OCI-LY3 (cell line): ENCODE measurements around the gene HCFC1R1.

Experiments
- H2AFZ ChIP-seq: fragments of 200-600, 300-600 bp; shearing (Covaris generic); 2 replicates; pipeline ENCODE4 v1.6.0; 2014; ENCODE audit warnings: antibody characterized with exemption, low read depth, low read length
- H3K27ac ChIP-seq: fragments of 200-600, 300-600 bp; sonication (generic); 2 replicates; pipeline ENCODE4 v1.5.1; 2014; ENCODE audit warnings: mild to moderate bottlenecking, low read length, moderate library complexity, mixed read lengths
- H3K27me3 ChIP-seq: fragments of 200-600, 300-600 bp; sonication (generic); 2 replicates; pipeline ENCODE4 v1.6.1; 2014; ENCODE audit warnings: low read depth, low read length, mixed read lengths
- H3K36me3 ChIP-seq: fragments of 200-600, 300-600 bp; sonication (generic); replicated peaks from 2 replicates; pipeline ENCODE3; 2014; ENCODE audit warnings: low read depth, low read length, mixed read lengths
- H3K4me1 ChIP-seq: fragments of 300-600, 200-600 bp; sonication (generic); 2 replicates; pipeline ENCODE4 v1.6.1; 2014; ENCODE audit warnings: low read length, mixed read lengths
- H3K4me2 ChIP-seq: fragments of 200-600, 300-600 bp; sonication (generic); 2 replicates; pipeline ENCODE4 v1.6.1; 2014; ENCODE audit warnings: low read length, mixed read lengths
- H3K4me3 ChIP-seq: fragments of 300-600, 200-600 bp; sonication (generic); 2 replicates; pipeline ENCODE4 v1.5.1; 2014; ENCODE audit warnings: antibody characterized with exemption, mild to moderate bottlenecking, low read length, moderate library complexity
- H3K79me2 ChIP-seq: fragments of 300-600, 200-600 bp; shearing (Covaris generic); 2 replicates; pipeline ENCODE4 v1.6.1; 2014; ENCODE audit warnings: mild to moderate bottlenecking, low read length, mixed read lengths
- H3K9ac ChIP-seq: fragments of 300-600, 200-600 bp; shearing (Covaris generic); 2 replicates; pipeline ENCODE4 v1.6.0; 2014; ENCODE audit warnings: mild to moderate bottlenecking, low read length, moderate library complexity
- H3K9me3 ChIP-seq: fragments of 200-600, 300-600 bp; shearing (Covaris generic); 2 replicates; pipeline ENCODE4 v1.6.1; 2014; ENCODE audit warnings: low read length, mixed read lengths; ENCODE audit not compliant: insufficient read depth
- H4K20me1 ChIP-seq: fragments of 200-600, 300-600 bp; sonication (generic); 2 replicates; pipeline ENCODE4 v1.6.1; 2016; ENCODE audit warnings: low read length, mixed read lengths; ENCODE audit not compliant: insufficient read depth
- CTCF ChIP-seq: fragments of 200-600, 300-600 bp; sonication (generic); IDR thresholded peaks from 2 replicates; pipeline ENCODE4 v1.5.1; 2014; ENCODE audit warnings: antibody characterized with exemption, low read length, low read depth
- EZH2phosphoT487 ChIP-seq: fragments of 200-600 bp; shearing (Covaris generic); IDR thresholded peaks from 2 replicates; pipeline ENCODE4 v1.6.1; 2018; ENCODE audit warnings: antibody characterized with exemption, mixed run types, low read depth

The HCFC1R1 gene

GRCh38 chr16:2981899-2982250, 41.9 kb downstream of the HCFC1R1 start:
- no peak overlapping the region for H3K4me3 ChIP-seq
- TF ChIP-seq CTCF (no peak), EZH2phosphoT487 (no peak)
- H3K4me2 ChIP-seq, result no peak overlapping the region
- peaks cover 7% of the 10 kb centered on the region for H3K4me1 ChIP-seq
- no peaks in the 10 kb centered on the region for H3K27me3 ChIP-seq
- no peaks in the 10 kb centered on the region for H3K9me3 ChIP-seq
- no peaks in the 10 kb centered on the region for H4K20me1 ChIP-seq
- peaks cover 29% of the 10 kb centered on the region for H3K79me2 ChIP-seq
- H2AFZ ChIP-seq, result no peak overlapping the region
- H3K27ac ChIP-seq, result no peak overlapping the region
- H3K36me3 ChIP-seq, result peaks cover 10% of the 10 kb centered on the region
- H3K9ac ChIP-seq, result no peak overlapping the region

- no peak overlapping the region for H3K27ac ChIP-seq
These were observed 42.4 kb downstream of the HCFC1R1 start for GRCh38 chr16:2981177-2981898.

DNA sequence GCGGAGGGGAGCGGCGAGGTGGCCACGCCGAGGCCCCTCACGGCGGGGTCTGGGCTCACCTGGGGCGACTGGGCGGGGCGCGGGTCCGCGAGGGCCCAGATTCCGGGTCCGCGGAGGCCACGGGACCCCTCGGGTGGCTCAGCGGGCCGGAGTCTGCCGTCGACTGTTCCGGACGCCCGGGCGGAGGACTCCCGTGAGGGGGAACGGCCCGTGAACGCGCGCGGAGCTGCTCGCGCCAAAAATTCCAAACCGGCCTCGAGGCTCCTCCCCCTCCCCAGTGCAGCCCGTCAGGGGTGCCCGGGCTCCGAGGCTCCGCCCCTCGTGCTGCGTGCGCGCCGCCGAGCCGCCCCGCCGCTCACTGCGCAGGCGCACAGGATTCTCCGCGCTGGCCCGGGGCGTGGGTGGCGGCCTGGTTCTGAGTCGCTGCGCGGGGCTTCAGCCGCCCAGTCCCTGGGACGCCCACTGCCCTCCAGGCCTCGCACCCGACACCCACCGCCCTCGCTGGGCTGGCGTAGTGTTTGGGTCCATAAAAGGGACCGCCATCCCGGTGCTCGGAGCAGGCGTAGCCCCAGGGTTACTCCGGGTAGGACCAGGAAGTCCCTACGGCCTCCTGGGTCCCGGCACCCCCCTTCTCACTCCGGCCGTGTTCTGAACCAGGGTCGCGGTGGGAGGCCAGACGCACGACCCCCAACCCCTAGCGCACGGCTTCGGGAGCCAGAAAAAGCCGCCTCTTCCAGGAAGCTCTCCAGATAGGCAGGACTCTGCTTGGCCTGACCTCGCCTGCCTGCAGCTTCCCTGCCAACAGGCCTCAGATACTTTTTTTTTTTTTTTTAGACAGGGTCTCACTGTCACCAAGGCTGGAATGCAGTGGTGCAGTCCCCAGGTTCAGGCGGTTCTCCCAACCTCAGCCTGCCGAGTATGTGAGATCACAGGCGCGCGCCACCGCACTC, 43.2 kb downstream of the HCFC1R1 start, which contains the start of gene PKMYT1:
Gene PKMYT1, minus strand, starts transcription at position 220 of the 950 bp plus-strand sequence. CDS start 789 bp downstream, outside the sequence.
- peak within 1 kb of the TSS; percentile 93 for H3K9ac ChIP-seq
- H3K79me2 ChIP-seq, result peaks cover 29% of the 10 kb centered on the region
- H3K4me1 ChIP-seq, result peaks cover 7% of the 10 kb centered on the region
- H2AFZ ChIP-seq, result no peak within 1 kb of the TSS
- TF ChIP-seq CTCF (no peak), EZH2phosphoT487 (no peak)
- peaks cover 19% of the 10 kb centered on the region for H3K36me3 ChIP-seq
- 0 out of 2 replicates have a peak, but pooled peaks cover 3% of the 10 kb centered on the region for H4K20me1 ChIP-seq
- no peaks in the 10 kb centered on the region for H3K27me3 ChIP-seq
- peak within 1 kb of the TSS; percentile 67 for H3K27ac ChIP-seq
- H3K9me3 ChIP-seq, result no peaks in the 10 kb centered on the region
- H3K4me3 ChIP-seq, result peak within 1 kb of the TSS; percentile 92
- peak within 1 kb of the TSS; percentile 98 for H3K4me2 ChIP-seq

More at GRCh38 chr16:2981177-2981898, 42.4 kb downstream of the HCFC1R1 start:
- H3K79me2 ChIP-seq, result peaks cover 29% of the 10 kb centered on the region
- no peak for TF ChIP-seq EZH2phosphoT487
- no peak for TF ChIP-seq CTCF
- H3K9me3 ChIP-seq, result no peaks in the 10 kb centered on the region
- H2AFZ ChIP-seq, result no peak overlapping the region
- H3K27me3 ChIP-seq, result no peaks in the 10 kb centered on the region
- H3K9ac ChIP-seq, result peak overlapping the region; percentile 93; the same call in 1 of the 2 replicates
- H4K20me1 ChIP-seq, result no peaks in the 10 kb centered on the region
- peaks cover 7% of the 10 kb centered on the region for H3K4me1 ChIP-seq
- peaks cover 11% of the 10 kb centered on the region for H3K36me3 ChIP-seq
- peak overlapping the region; percentile 92 for H3K4me3 ChIP-seq
- H3K4me2 ChIP-seq, result peak overlapping the region; percentile 71
